ENCODE results near the gene NSF.
"Not testable (repeated sequence)": the region's sequence is repeated elsewhere in the genome, so short reads cannot be mapped to it uniquely, and the experiment has no call there.

Gene NSF

DNA sequence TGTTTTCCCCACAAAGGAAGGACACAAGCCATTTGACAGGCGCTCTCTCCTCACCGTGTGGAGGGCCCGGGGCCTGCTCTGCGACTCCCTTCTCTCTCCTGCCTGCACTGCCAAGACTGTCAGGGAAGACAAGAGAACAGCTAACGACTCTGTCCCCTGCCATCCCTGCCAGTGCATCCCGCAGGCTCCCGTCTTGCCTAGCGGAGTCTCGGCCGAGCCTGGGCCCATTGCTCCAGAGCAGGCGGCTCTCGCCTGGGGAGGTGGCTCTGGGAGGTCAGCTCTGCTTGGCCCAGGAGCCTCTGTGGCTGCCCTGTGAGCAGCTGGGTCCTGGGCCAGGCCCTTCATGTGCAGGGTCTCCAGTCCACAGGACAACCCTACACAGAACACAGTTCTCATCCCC lies 175.0 kb downstream of the NSF start:
- H3K4me3 ChIP-seq (replicated peaks in 1 of 2; ENCODE audit: low read depth in 2 of 2, low read length in 2 of 2), result no peak overlapping the region
- no peak for DNase-seq (ENCODE audit: low read depth in 2 of 2)
- TF ChIP-seq, protein P1, sequence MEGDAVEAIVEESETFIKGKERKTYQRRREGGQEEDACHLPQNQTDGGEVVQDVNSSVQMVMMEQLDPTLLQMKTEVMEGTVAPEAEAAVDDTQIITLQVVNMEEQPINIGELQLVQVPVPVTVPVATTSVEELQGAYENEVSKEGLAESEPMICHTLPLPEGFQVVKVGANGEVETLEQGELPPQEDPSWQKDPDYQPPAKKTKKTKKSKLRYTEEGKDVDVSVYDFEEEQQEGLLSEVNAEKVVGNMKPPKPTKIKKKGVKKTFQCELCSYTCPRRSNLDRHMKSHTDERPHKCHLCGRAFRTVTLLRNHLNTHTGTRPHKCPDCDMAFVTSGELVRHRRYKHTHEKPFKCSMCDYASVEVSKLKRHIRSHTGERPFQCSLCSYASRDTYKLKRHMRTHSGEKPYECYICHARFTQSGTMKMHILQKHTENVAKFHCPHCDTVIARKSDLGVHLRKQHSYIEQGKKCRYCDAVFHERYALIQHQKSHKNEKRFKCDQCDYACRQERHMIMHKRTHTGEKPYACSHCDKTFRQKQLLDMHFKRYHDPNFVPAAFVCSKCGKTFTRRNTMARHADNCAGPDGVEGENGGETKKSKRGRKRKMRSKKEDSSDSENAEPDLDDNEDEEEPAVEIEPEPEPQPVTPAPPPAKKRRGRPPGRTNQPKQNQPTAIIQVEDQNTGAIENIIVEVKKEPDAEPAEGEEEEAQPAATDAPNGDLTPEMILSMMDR (IDR thresholded peaks at IDR 0.05; ENCODE audit: low read depth, low read length), result no peak

GRCh38 chr17:46766493-46767491 lies 176.3 kb downstream of the NSF start:
- TF ChIP-seq, protein P1 (IDR thresholded peaks at IDR 0.05; ENCODE audit: low read depth, low read length), result no peak
- DNase-seq (ENCODE audit: low read depth in 2 of 2), result no peak
- no peak overlapping the region for H3K4me3 ChIP-seq (replicated peaks in 1 of 2; ENCODE audit: low read depth in 2 of 2, low read length in 2 of 2)

DNA sequence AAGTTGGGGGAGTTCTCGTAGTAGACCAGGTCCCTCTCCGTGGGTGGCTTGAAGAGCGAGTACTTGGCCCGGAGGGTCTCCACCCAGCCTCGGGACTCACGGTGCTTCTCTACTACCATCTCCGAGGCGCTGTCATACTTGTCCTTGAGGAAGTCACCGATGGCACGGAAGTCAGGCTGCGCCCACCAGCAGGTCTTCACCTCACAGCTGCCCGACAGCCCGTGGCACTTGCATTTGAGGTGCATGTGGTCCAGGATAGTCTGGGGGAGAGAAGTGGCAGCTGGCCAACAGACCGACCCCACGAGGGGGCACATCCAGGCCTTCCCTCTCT lies 178.0 kb downstream of the NSF start:
- TF ChIP-seq, protein P1 (IDR thresholded peaks at IDR 0.05; ENCODE audit: low read depth, low read length), result no peak
- no peak for DNase-seq (ENCODE audit: low read depth in 2 of 2)
- no peak overlapping the region for H3K4me3 ChIP-seq (replicated peaks in 1 of 2; ENCODE audit: low read depth in 2 of 2, low read length in 2 of 2)

DNA sequence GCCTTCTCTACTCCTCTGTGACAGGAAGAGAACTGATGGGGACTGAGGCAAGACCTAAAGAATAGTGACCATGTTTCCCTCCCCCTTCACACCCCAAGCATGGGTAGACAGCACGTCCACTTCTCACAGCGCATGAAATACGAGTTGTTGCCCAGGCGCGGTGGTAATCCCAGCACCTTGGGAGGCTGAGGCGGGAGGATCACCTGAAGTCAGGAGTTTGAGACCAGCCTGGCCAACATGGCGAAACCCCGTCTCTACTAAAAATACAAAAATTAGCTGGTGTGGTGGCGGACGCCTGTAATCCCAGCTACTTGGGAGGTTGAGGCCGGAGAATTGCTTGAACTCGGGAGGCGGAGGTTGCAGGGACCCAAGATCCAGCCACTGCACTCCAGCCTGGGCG lies 178.4 kb downstream of the NSF start:
- DNase-seq (ENCODE audit: low read depth in 2 of 2); H3K4me3 ChIP-seq (replicated peaks in 1 of 2; ENCODE audit: low read depth in 2 of 2, low read length in 2 of 2): not testable (repeated sequence)

DNA sequence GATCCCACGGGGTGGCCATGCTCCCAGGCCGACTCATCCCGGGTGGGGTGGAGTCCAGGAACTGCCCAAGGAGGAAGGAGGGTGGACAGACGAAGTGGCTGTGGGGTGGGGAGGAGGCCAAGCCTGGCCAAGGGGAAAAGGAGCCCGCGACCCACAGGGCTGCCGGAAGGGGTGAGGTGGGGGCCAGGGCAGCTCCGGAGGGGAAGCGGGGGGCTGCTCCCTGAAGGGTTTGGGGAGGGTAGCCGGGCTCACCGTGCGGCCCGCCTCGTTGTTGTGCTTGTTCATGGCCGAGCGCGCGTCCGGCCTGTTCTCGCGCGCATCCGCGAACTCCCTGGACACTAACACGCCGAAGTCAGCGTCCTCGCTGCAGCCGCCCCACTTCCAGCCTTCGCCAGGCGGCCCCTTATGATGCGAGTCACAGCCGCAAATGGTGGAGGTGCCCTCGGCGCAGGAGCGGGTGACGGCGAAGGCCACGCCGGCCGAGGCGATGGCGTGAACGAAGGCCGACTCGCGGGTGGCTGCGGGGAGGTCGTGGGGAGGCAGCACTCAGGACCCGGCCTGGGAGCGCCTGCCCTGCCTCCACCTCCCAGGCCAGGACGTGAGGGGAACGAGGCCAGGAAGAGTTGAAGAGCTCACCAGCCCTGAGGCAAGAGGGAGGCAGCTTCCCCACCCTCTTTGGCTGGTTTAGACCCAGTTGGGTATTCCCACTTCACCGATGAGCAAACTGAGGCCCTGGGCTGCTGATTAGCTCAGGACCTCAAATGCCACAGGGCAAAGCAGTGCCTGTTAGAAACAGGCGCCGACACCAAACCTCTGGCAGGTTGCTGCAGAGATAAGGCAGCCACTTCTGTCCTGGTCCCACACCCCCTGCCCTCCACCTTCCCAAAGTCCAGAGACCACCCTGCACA lies 179.3 kb downstream of the NSF start:
- TF ChIP-seq, protein P1 (IDR thresholded peaks at IDR 0.05; ENCODE audit: low read depth, low read length), result no peak
- no peak for DNase-seq (ENCODE audit: low read depth in 2 of 2)
- no peak overlapping the region for H3K4me3 ChIP-seq (replicated peaks in 1 of 2; ENCODE audit: low read depth in 2 of 2, low read length in 2 of 2)

- H3K4me3 ChIP-seq (replicated peaks in 1 of 2; ENCODE audit: low read depth in 2 of 2, low read length in 2 of 2), result no peak overlapping the region
- TF ChIP-seq, protein P1 (IDR thresholded peaks at IDR 0.05; ENCODE audit: low read depth, low read length), result no peak
- DNase-seq (ENCODE audit: low read depth in 2 of 2), result no peak
Measured at GRCh38 chr17:46770439-46770817, 180.0 kb downstream of the NSF start.

All from cardiac fibroblast (primary cell).